ENCODE measurements around the gene EGFL8.
"Not testable (repeated sequence)": the region's sequence is repeated elsewhere in the genome, so short reads cannot be mapped to it uniquely, and the experiment has no call there.

Gene EGFL8

DNA sequence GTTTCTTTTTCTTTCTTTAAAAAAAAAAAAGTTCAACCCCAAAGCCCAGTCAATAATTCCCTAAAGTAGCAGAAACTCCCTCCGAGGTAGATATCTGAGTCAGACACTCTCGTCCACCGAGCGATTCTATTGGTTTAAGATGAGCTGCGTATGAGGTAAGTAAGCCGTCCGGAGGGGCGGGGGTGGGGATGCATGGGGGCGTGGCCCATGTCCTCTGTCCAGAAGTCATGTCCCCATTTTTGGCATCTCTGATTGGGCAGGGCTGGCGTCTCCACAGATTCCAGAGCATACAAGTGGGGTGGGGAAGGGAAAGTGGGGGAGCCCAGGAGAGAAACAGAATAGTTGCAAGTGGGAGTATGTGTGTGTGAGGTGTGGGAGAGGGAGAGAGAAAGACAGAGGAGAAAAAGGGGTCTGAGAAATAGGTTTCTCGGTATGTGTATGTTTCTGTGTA is 21.3 kb downstream of the EGFL8 start:
- DNase-seq: peak; percentile 39

- DNase-seq: not testable (repeated sequence)
These were observed 21.9 kb downstream of the EGFL8 start for GRCh38 chr6:32186151-32186840.

GRCh38 chr6:32187009-32187709 is 22.8 kb downstream of the EGFL8 start:
- no peak for DNase-seq

DNA sequence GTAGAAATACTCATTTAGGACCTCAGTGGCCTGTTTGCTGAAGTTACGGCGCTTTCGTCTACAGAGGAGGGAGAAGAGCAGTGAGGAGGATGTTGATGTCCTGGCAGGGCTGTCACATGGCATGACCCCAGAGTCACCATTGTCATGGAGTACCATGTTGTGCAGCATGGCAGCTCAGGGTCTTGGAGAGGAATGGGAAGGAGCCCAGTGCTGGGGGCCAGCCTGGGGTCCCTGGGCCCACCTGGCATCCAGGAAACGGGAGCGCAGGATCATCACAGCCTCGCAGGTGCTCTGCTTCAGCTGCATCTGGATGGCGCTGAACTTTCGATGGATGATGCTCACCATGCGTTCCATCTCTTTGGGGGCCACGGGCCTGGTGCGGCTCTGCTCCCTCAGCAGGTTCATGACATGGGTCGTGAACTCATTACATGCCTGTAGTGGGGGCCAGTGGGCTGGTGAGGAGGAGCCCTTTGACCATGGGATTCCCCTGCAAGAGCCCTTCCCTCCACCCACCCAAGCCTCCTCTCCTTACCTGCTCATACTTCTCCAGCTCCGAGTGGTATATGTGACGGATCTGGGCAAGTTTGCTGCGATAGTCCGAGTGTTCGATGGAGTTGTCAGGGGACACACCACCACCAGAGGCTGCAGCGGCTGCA is 23.5 kb downstream of the EGFL8 start:
- DNase-seq: not testable (repeated sequence)

DNA sequence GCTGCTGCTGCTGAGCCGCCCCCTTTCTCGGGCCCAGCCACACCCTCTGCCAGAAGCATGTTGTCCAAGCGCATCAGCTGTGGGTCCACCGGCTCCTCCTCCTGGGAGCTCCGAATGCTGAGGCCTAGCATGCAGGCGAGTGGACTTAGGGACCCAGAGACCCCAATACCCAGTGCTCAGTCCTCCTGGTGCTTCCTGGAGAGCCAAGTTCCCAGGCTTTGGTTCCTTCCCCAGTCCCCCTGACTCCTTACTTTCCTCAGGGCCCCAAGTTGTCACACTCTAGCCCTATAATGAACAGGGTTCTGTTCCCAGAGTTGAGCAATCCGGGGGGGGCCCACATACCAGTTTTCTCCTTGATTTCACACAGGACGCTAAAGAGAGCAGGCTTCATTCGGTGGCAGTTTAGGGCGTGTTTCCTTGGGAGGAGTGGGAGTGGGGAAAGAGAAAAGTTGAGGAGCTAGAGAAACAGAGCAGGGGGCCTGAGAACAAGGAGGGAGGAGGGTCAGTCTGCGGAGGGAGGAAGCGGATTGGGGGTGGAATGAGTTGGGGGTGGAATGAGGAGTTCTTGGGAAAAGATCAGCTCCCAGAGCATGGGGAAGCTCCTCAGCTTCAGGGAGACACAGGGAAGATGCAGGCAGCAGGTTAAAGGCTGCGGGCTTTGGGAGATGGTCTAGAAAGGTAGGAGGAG is 24.1 kb downstream of the EGFL8 start:
- no peak for DNase-seq

GRCh38 chr6:32189069-32189741 is 24.8 kb downstream of the EGFL8 start:
- no peak for DNase-seq

GRCh38 chr6:32189742-32190053 is 25.3 kb downstream of the EGFL8 start:
- DNase-seq: no peak

- peak; percentile 77 for DNase-seq
These were observed 25.9 kb downstream of the EGFL8 start, which contains the start of gene PBX2 for GRCh38 chr6:32190054-32190851. TSS of gene PBX2 (minus strand) at chr6:32190202. CDS start at chr6:32189915, 287 bp downstream.

DNA sequence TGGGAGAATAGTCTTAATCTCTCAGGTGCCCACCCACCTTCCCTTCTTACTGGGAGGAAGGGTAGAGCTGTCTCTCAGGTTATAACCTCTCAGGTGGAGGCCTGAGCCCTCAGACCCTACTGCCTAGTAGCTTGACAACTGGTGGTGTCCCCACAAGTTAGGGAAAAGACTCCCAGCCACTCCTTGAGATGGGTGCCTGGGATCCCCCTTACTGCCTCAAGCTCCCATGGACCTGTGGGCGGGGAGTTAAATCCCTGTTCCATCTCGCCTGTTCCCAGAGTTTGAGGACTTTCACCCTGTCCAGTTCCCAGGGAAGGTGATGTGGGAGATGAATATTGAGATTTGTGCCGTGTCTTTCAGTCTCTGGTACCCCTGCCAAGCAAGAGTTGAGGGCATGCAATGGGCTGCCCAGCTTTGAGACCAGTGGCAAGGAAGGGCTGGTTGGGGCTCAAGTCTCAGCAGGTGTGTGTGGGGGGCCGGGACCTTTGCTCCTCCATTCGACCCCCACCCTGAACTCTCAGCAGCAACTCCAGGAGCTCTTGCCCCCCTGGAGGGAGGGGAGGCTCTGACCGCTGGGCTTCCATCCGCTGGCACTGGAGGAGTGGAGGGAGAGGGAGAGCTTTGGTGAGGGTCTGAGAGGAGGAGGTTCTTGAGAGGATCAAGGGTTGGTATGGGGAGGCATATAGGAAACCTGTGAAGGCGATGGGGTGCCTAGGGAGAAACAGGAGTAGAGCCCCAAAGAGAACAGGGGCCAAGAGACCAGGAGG is 26.7 kb downstream of the EGFL8 start:
- no peak for DNase-seq

DNA sequence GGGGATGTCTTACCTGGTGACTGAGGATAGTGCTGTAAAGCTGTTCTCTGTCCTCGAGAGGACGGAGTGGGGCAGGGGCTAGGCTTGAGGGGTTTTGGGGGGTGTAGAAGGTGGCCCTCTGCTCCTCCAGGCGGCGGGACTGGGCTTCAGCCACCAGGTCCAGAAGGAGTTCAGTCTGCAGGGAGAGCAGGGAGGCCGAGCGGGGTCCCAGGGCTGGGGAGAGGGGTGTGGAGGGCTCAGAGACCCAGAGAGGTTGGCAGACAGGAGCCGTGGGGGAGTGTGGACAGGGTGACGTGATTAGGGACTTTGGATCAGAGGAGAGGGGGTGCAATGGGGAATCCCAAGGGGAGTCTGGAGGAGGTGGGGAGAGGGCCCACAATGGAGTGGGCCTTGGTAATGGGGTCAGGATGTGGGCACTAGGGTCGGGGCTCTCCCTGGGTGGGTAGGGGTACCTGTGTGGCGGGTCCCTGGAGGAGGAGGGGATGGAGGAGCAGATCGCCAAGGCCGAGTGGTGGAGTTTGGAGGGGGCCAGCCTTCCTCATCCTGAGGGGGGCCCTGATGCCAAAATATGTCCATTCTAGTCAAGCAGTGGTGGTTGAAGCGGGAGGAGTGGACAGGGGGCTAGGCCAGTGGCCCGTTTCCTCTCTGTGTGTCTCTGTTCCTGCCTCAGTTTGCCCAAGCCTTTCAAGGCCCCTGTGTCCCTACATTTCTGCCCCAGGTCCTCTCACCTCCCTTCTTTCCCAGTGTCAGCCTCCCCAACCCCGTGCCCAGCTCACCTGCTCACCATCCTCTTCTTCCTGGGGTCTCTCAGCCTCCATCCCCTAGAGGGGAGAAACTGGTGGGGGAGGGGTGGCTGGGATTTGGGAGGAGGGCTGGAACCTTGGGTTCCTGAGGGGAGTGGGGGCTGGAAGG is 27.6 kb downstream of the EGFL8 start:
- no peak for DNase-seq

GRCh38 chr6:32192608-32193039 is 28.2 kb downstream of the EGFL8 start, which contains the start of gene GPSM3:
TSS of gene GPSM3 (minus strand) at chr6:32192643. CDS start at chr6:32192513, 130 bp downstream.
- peak; percentile 63 for DNase-seq

DNA sequence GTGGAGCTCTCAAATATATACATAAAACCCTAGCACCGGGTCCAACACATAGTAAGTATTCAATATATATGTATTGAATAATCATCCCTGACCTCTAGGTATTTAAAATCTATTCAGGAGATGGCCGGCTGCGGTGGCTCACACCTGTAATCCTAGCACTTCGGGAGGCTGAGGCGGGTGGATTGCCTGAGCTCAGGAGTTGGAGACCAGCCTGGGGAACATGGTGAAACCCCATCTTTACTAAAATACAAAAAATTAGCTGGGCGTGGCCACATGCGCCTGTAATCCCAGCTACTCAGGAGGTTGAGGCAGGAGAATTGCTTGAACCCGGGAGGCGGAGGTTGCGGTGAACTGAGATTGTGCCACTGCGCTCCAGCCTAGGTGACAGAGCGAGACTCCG is 28.7 kb downstream of the EGFL8 start:
- DNase-seq: not testable (repeated sequence)

- no peak for DNase-seq
These were observed 30.0 kb downstream of the EGFL8 start for GRCh38 chr6:32194388-32194787.

DNA sequence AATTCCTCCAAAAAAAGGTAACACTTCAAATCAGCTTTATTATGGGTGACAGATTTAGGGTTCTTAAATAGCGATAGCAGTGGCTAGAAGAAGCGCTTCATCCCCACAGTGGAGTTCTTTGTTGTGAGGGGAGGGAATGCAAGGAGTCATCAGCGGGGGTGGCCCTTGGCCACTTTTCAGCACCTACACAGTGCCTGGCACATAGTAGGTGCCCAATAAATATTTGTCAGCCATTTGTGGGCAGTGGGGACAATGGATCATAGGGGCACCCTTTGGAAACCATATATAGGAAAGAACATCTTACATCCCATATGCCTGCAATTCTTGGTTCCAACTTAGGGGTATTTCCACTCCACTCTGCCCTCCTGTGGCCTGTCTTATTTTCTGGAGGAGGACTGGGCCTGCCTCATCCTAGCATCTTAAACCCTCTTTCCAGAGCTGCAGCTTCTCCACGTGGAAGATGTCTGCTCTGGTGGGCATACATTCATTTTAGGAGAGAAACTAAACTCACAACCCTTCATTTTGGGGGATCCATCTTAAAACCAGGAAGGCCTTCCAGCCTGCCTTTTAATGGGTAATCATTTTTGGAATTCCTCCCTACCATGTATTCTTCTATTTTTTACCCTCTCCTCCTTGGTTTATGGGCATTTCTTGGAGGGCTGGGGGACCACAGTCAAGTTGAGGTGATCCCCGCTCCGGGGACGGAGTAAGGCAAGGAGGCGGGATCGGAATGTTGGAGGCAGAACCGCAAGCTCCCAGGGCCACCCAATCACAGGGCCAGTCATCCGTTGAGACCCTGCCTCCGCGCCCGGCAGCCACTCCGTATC is 30.6 kb downstream of the EGFL8 start:
- DNase-seq: no peak

GRCh38 chr6:32195652-32195901 is 31.2 kb downstream of the EGFL8 start:
- peak; percentile 100 for DNase-seq

DNA sequence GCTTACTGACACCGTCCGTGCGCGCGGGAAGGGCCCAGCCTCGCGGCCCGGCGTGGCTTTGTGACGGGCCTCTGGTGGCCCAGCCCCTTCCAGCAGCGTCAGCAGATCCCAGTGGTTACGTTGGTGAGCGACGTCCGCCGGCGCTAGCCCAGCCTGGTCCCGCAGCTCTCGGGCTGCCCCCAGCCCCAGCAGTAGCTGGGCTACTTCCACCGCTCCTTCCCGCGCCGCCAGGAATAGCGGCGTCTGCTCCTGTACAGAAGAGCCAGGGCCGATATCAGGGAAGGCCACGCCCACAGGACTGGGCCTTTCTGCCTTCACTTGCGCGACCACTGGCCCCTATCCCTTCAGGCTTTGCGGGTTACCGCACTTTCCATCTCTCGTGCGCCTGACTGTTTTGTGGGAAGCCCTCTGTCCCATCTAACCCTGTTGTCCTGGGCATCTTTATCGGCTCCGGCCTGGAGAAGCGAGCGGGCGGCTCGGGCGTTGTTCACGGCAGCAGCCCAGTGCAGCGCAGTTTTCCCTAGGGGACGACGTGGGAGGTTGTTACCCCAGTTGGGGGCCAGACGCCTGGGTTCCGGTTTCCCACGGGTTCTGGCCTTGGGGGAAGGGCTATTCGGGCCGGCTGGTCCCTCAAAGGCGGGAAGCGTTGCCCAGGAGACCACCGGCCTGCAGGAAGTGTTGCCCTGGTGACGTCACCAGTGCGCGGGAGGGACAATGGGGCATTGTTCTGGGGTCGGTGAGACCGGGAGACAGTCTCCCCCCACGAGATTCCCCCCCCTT is 31.7 kb downstream of the EGFL8 start:
- DNase-seq: peak; percentile 35

DNA sequence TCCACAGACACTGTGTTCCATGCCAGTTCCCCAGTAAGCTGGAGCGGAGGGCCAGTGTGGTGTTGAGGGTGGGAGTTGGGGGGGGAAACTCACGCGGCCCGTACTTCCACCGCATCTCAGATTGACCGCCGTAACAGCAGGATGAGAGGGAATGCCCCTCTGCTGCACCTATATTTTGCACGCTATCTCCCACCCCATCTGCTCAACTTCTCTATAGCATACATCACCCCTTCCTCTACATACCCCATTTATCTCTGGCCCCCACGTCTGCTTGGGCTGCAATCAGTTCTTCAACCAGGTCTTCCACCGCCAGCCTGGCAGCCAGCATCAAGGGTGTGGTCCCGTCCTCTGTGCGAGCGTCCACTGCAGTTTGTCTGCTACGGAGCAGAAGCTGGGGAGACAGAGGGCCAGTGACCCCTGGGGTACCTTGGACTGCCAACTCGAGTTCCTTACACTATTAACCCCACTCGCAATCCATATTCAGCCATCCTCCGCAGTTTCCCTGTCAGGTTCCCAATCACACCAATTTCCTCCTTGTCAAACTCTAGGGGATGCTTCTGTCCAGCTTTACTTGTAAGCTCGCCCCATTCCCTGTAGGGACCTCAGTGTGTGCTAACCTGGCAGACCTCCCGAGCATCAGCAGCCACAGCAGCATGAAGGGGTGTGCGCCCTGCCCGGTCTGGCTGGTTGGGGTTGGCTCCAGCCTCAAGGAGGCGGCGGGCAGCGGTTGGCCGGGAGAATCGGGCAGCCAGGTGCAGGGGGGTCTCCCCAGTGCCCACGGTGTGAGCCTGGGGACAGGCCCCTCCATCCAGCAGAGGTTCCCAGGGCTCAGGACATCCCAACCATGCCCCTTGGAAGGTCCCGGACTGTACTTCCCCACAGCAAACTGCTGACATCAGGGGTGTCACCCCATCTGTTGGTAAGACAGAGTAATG is 32.6 kb downstream of the EGFL8 start:
- no peak for DNase-seq

Measured in activated effector memory CD4-positive, alpha-beta T cell treated with Interleukin-2 at 50 U/mL for 16 hours (primary cell).